Activated CD8-positive, alpha-beta memory T cell treated with anti-CD3 and anti-CD28 coated beads for 4 hours (primary cell): ENCODE data around the gene SERPINI1.

Source experiments
- DNase-seq, 2 donors: peaks; one replicate each; pipeline ENCODE4 v3.0.0-alpha.2; 2020; ENCODE audit warnings: low read depth in 2 of 2

Gene SERPINI1, protein sequence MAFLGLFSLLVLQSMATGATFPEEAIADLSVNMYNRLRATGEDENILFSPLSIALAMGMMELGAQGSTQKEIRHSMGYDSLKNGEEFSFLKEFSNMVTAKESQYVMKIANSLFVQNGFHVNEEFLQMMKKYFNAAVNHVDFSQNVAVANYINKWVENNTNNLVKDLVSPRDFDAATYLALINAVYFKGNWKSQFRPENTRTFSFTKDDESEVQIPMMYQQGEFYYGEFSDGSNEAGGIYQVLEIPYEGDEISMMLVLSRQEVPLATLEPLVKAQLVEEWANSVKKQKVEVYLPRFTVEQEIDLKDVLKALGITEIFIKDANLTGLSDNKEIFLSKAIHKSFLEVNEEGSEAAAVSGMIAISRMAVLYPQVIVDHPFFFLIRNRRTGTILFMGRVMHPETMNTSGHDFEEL

DNA sequence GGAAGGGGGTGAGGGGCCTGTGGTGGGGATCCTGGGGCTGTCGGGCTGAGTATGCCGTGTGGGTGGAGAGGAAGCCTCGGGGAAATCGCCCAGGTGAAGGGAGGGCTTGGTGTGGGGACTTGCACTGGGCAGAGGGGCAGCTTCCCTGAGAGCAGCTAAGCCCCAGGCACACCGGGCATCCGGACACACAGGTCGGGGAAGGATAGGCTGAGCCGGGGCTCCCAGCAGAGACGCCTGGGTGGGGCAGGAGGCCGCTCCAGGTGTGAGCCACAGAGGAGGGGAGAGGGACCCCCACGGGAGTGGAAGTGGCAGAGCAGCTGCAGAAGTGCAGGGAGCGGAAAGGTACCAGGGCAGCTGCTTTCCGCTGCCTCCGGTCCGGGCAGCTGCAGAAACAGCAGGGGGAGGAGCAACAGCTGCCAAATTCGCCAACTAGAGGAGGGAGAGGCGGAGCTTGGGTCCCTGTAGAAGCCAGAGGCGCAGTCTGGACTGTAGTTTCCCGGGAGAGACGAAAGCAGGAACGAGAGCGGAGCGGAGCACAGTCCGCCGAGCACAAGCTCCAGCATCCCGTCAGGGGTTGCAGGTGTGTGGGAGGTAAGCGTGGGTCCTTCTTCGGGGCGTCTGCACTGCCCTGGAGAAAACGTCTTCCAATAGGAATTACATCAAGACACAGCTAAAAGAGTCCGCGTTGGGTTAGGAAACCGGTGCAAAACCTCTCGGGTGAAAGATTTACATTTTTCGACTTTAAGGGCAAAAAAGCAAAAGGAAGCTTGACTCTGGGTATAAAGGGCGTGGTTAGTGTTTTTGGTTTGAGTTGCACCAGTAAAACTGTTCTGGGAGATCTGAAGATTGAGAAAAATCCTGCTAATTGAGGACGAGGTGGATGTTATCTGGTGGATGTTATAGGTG lies at the start of gene SERPINI1:
TSS of gene SERPINI1 (plus strand) at position 489 of the 906 bp plus-strand sequence. CDS start 53,408 bp downstream, outside the sequence.
- peak; percentile 48 to 59 for DNase-seq

DNA sequence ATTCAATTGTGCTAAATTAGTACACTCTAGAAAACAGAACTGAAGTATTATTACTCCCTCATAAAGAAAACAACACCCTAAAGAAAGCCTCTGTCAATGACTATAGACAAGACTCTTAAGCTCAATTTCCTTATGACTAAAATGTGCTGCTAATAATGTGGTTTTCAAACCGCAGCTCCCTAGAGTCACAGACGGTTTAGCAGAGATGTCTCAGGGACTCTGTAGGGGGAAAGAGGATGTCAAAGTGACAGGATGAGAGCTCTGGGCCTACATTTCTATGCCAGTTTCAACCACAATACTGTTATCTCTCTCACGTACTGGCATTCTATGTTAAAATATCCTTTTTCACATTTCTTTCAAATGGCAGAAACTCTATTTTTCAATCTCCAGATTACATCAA lies 44.2 kb upstream of the SERPINI1 start:
- DNase-seq: peak in 1 of 2 donors; percentile 5

GRCh38 chr3:167694121-167694520 lies 41.4 kb upstream of the SERPINI1 start:
- no peak for DNase-seq

- DNase-seq: no peak
These were observed 35.5 kb upstream of the SERPINI1 start for GRCh38 chr3:167700046-167700445.

GRCh38 chr3:167700926-167701325 lies 34.6 kb upstream of the SERPINI1 start:
- no peak for DNase-seq

GRCh38 chr3:167705840-167706239 lies 29.7 kb upstream of the SERPINI1 start:
- no peak for DNase-seq

DNA sequence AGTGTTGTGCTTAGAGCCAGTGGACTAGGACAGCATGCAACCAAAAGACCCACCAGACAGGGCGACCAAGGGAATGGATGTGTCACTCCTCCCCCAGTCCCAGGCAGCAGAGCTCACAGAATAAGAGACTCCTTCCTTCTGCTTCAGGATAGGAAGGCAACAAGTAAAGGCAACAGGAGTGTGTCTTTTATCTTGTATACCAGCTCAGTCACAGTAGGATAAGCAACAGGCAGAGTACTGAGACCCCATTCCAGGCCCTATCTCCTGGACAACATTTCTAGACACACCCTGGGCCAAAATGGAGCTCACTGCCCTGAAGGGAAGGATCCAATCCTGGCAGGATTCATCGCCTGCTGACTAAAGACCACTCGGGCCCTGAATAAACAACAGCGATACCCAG lies 25.8 kb upstream of the SERPINI1 start:
- DNase-seq: no peak

DNA sequence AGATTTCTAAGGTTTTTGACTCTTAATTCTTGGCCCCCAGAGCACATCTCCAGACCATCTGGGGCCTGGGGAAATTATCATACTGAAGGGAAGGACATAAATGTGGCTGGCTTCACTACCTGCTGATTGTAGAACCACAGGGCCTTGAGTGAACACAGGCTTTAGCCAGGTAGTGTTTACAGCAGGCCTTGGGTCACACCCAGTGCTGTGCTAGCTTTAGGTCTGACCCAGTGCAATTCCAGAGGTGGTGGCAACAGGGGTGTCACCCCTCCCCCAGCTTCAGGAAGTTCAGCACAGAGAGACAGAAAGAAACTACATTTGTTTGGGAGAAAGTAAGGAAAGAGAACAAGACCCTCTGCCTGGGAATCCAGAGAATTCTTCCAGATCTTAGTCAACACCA lies 25.0 kb upstream of the SERPINI1 start:
- DNase-seq: no peak

DNA sequence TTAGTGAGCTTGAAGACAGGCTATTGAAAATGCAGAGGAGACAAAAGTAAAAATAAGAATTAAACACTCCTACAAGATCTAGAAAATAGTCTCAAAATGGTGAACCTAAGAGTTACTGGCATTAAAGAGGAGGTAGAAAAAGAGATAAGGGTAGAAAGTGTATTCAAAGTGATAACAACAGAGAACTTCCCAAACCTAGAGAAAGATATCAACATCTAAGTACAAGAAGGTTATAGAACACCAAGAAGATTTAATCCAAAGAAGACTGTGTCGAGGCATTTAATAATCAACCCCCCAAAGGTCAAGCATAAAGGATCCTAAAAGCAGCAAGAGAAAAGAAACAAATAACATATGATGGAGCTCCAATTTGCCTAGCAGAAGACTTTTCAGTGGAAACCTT lies 24.1 kb upstream of the SERPINI1 start:
- no peak for DNase-seq

DNA sequence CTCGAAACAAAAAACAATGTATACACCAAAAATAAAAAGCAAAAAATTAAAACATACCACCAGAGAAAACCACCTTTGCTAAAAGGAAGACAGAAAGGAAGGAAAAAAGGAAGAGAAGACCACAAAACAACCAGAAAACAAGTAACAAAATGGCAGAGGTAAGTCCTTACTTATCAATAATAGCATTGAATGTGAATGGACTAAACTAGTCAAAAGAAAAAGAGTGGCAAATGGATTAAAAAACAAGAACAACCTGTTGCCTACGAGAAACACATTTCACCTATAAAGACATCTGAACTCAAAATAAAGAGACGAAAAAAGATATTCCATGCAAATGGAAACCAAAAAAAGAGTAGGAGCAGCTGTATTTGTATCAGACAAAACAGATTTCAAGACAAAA lies 23.1 kb upstream of the SERPINI1 start:
- DNase-seq: no peak

DNA sequence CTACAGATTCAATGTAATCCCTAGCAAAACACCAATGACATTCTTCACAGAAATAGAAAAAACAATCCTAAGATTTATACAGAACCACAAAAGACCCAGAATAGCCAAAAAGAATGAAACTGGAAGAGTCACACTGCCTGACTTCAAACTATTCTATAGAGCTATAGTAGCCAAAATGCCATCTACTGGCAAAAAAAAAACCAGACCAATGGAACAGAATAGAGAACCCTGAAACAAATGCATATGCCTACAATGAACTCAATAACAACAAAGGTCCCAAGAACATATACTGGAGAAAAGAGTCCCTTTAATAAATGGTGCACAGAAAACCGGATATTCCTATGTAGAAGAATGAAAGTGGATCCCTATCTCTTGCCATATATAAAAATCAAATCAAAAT lies 20.6 kb upstream of the SERPINI1 start:
- no peak for DNase-seq

GRCh38 chr3:167716920-167717319 lies 18.6 kb upstream of the SERPINI1 start:
- DNase-seq: no peak

DNA sequence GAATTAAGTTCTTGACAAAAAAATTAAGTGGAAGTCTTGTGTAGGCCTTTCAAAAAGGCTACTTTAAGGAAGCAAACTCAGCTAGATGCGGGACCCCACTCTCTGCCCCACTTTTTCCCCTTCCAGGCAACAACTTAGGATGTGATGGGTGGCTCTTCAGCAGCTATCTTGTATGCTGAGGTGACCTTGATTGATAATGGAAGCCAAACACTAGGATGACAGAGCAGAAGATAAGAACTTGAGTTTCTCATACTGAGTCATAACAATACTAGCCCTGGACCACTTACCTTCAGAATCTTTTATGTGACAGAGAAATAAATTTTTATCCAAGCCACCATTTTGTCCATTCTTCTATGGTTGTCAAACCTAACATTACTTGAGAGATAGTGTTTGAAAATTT lies 16.9 kb upstream of the SERPINI1 start:
- DNase-seq: no peak

- no peak for DNase-seq
These were observed 12.5 kb upstream of the SERPINI1 start for GRCh38 chr3:167723025-167723512.

GRCh38 chr3:167723872-167724271 lies 11.6 kb upstream of the SERPINI1 start:
- DNase-seq: no peak

DNA sequence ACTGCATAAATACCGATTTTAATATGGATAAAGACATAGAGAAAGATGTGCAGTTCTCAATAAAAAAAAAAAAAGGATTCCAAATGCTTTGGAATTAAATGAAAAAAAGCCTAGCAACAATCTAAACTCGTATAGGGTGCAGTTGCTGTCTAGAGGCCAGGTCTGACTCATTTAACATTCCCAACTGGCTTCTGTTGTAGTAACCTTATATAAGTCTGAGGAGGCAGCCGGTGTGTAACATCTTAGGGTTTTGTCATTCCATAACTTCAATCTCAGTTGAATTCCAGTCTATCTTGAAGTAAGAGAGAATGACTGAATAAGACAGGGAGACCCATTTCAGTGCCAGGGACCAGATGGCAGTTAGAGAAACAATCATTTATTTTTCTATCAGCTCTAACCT lies 7.3 kb upstream of the SERPINI1 start:
- no peak for DNase-seq

DNA sequence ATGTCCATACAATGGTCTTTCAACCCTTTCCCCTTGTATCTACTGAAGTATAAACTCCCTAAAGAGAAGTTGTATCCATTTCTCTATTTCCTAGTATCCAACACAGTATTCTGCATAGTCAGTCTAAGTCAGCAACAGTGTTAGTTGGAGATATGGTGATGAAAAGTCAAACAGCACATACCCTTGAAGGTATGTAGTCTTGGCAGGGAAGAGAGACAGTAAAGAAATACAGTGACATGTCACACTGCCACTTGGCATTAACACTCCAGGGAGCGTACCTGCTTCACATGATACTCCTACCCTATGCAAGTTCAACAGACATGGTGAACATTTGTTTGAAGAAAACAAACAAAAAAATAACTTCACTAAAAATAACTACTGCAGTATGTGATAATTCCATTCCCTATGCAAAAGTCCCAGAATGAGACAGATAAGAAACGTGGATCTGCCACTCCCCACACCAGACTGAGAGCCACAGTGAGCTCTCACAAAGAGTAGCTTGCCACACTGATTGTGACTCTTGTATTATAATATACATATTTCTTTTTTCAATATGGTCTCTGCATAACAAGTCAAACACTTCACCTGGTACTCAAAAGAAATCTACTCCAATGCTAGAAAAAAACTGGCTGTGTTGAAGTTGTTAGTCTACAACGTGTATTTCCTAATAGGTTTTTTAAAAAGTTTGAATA lies 6.7 kb upstream of the SERPINI1 start:
- DNase-seq: no peak

DNA sequence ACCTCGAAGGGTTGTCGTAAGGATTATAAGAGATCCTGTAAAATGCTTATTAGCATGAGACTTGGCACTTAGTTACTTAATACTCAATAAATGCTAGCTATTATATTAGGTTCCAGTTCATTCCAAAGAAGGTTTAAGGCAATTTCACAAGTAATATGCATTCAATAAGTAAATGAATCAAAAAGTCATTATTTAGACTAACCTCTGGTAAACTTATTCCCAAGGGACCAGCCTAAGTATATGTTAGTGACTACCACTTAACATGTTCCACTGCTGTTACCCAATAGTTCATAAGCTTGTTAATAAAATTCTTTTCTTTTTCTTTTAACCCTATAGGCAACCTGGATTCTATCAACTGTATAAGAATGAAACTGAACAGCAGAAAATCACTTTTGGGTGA lies 5.9 kb upstream of the SERPINI1 start:
- DNase-seq: no peak

DNA sequence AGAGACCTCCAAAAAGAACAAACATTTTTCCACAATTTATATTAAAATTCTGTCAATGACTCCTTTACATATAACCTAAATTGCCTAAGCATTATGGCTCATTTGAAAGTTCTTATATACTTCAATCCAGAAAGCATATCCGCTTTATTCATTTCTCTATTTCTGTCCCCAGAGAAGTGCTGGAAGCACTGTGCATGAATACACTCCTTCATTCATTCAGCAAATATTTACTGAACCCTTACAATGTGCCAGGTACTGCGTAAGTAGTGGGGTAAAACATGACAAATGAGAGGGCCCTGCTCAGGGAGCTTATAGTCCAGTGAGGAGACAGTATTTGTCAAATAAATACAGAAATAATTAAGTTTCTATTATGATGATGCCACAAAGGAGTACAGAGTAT lies 4.1 kb upstream of the SERPINI1 start:
- no peak for DNase-seq

DNA sequence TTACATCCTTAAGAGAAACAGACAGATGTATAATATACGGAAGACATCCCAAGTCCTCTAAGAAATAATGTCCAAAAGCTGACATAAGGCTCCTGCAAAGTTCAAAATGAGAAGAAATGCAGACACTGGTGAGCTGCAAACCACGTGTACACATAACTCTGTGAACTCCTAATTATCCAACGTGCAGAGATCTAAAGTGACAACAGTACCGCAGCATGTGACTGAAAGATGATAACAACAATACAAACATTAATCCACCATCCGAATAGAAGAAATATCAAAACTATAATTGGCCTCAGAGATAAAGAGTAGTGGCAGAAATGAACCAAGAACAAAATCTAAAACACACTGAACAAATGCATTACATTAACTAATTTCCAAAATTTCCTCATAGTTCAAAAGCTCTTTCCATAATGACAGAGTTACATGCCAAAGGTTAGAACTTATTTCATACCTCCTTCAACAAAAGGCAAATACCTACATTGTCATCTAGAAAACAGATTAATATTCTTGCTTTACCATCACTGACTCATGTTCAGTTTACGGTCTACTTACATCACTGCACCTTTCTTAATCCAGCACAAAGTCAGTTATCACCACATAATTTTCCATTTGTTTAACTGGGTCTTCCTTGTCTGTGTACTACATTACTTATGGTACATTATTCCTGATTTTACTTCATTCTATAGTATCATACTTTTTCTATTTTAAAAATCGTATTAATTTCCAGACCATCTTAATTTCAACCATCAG lies 3.0 kb upstream of the SERPINI1 start:
- DNase-seq: no peak

GRCh38 chr3:167733961-167734497 lies 1.5 kb upstream of the SERPINI1 start:
- no peak for DNase-seq
